ENCODE results near the gene TMEM135.
"Not testable (repeated sequence)": the region's sequence is repeated elsewhere in the genome, so short reads cannot be mapped to it uniquely, and the experiment has no call there.

Gene TMEM135

DNA sequence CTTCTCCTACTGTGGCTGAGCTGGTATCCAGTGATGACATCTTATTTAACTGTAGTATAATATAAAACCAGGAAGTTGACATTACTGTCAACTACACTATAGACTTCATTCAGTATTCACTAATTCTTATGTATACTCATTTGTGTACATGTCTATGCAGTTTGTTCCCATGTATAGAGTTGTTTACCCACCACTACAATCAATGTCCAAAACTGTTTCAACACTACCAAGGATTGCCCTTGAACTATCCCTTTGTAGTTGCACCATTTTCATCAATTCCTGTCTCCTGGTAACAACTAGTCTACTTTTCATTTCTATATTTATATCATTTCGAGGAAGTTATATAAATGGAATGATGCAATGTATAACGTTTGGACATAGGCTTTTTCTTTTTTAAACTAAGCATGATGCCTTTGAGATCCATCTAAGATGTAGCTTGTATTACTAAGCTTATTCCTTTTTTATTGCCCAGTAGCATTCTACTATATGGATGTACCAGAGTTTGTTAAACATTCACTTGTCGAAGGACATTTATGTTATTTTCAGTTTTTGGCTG lies 39.2 kb downstream of the TMEM135 start:
- DNase-seq (ENCODE audit: low spot score) = no peak

DNA sequence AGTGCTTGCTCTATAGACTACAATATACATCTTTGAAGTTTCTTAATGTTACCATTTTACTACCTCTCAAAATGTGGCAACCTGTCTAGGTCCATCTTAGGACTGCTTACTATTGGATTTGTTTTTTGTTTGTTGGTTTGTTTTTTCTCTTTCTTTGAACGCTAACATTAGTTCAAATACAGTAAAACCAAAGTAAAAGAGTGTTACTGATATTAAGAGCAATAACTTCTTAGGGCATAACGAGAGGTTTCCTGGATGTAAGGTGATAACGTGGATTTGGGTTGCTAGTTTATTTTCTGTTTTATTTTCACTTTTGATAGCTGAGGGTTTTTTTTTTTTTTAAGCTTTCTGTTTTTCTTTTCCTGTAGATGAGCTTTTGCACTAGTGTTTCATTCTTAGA lies 43.6 kb downstream of the TMEM135 start:
- DNase-seq (ENCODE audit: low spot score) = no peak

DNA sequence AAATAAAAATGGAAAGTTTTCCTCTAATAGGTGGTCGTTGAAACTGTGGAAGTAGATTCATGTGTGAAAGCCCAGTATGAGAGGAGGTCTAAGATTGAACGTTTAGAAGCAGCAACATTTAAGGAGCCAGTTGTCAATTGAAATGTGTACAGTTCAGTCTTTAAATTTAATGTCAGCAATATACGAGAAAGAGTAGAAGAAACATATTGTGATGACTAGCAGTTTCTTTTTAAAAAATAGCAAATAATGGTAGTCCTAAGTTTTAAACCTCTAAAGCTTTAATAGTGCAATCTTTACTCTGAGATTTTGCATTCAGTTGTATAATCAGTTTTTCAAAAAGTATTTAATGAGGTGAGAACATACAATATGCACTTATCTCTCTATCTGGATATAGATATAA lies 44.9 kb downstream of the TMEM135 start:
- DNase-seq (ENCODE audit: low spot score) = no peak

DNA sequence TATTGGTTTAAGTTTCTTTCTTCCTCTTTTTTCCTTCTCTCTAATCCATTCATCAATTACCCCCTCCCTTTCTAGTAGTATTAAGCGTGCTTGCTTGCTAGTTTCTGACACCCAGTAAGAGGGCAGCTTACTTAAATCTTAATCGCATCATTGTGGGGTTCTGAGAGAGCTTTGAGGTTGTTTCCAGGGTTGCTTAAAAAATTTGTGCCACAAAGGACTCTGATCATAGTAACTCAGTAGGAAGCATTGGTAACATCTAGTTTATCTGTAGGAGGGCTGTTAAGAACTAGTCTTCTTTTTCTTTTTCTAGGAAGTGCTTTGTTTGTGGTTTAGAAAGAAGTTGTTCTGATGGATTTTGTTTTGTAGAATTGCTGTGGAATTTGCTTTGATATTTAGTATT lies 45.3 kb downstream of the TMEM135 start:
- DNase-seq (ENCODE audit: low spot score) = no peak

DNA sequence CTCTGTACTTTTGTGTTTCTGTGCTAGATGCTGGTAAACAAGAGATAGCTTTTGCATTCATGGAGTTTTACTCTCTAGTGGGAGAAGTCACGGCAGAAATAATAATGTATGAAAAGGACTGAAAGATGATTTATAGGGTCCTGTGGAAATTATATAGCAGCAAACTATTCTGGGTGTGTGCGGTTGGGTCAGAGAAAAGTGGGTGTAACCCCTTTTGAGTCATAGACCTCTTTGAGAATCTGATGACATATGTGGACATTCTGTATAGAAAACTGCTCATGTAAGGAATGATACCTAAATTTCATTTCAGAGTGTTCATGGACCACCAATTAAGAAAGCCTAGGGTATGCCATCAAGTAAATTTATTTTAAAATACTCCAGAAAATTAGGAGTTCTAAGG lies 54.4 kb downstream of the TMEM135 start:
- no peak for DNase-seq (ENCODE audit: low spot score)

- DNase-seq (ENCODE audit: low spot score) = no peak
Measured at GRCh38 chr11:87092567-87092966, 54.8 kb downstream of the TMEM135 start.

DNA sequence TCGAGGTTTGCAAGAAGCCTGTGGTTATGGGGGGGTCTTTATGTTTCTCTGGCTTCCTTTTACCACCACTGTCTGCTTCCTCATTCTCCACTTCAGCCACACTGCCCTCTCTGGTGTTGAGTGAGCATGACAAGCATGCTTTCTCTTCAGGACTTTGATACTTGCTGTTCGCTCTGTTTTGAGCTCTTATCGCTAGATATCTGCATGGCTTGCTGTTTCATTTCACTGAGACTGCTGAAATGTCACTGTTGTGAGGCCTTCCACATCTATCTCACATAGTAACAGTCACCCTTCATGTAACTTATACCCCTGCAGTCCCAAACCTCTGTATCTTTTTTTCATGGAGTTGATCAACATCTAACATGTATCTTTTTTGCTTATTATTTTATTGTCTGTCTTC lies 59.8 kb downstream of the TMEM135 start:
- DNase-seq (ENCODE audit: low spot score) = peak; percentile 56

DNA sequence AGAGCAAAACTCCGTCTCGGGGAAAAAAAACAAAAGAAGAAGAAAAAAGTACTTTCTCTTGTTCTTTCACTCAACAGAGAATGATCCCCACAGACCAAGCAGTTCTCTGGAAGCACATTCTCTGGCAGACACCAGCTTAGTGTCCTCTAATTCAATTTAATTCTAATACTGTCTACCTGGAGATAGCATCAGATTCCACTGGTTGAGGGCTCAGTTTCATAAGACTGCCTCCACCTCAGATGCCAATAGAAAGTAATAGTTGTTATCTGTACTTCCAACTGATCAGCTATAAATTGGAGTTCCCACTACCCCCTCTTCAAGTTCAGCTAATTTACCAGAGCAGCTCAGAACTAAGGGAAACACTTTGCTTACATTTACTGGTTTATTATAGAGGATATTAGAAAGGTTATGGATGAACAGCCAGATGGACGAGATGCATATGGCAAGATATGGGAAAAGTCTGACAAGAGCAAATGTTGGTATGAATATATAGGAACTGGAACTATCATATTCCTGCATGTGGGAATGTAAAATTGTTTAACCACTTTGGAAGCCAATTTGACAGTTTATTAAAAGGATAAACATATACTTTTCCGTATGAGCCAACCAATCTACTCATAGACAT lies 64.3 kb downstream of the TMEM135 start:
- DNase-seq (ENCODE audit: low spot score) = no peak

DNA sequence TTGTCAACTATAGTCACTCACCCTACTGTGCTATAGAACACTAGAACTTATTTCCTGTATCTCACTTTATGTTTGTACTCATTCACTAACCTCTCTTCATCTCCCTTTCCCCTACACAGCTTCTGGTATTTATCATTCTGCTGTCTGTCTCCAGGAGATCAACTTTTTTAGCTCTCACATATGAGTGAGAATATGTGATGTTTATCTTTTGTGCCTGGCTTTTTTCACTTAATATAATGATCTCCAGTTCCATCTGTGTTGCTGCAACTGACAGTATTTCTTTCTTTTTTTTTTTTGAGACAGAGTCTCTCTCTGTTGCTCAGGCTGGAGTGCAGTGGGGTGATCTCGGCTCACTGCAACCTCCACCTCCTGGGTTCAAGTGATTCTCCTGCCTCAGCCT lies 68.1 kb downstream of the TMEM135 start:
- not testable (repeated sequence) for DNase-seq (ENCODE audit: low spot score)

GRCh38 chr11:87107379-87107778 lies 69.6 kb downstream of the TMEM135 start:
- DNase-seq (ENCODE audit: low spot score) = not testable (repeated sequence)

DNA sequence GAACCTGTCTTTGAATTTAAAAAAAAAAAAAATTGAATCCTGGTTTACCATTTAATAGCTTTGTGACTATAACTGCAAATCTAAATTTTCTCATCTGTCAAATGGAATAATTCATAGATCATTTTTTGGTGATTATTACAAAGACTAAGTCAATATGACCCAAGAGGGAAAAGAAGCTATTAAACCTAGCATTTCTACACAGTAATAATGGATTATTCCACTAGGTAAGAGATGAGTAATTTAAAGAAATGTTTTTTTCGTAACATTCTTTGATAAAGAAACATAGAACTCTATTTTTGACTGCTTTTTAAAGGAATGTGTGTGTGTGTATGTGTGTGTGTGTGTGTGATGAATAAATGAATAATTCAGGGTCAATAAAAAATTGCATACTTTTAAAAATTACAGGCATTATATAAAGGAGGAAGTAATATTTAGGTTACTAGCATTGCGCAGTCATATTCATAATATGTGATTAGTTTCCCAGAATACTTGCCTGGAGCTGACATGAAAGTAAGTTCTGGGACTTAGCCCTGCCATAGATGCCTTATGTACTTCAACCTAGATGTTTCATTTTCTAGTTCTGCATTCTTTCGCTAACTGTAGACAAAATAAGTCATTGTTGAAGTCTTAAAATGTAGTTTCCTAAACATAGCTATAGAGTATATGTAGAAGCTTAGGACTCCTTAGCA lies 72.9 kb downstream of the TMEM135 start:
- DNase-seq (ENCODE audit: low spot score) = no peak

- DNase-seq (ENCODE audit: low spot score) = no peak
Measured at GRCh38 chr11:87114093-87114492, 76.4 kb downstream of the TMEM135 start.

DNA sequence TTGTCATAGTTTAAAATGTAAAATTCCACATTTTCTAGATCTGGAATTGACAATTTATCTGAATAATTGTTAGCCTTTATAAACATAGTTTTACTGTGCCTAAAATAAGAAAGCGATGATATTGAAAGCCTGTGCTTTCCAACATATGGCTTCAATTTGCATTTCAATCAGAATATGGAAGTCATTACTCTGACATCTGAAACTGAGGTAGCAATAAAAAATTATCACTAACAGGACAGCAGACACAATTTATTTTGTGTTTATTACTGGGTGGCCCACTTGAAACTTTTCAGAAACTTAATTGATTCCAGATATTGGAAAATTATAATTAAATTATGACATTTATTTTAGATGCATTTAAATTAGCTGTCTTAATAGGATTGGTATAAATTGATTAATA lies 78.5 kb downstream of the TMEM135 start:
- DNase-seq (ENCODE audit: low spot score) = no peak

- DNase-seq (ENCODE audit: low spot score) = no peak
Measured at GRCh38 chr11:87120937-87121336, 83.2 kb downstream of the TMEM135 start.

- no peak for DNase-seq (ENCODE audit: low spot score)
Measured at GRCh38 chr11:87122852-87123251, 85.1 kb downstream of the TMEM135 start.

DNA sequence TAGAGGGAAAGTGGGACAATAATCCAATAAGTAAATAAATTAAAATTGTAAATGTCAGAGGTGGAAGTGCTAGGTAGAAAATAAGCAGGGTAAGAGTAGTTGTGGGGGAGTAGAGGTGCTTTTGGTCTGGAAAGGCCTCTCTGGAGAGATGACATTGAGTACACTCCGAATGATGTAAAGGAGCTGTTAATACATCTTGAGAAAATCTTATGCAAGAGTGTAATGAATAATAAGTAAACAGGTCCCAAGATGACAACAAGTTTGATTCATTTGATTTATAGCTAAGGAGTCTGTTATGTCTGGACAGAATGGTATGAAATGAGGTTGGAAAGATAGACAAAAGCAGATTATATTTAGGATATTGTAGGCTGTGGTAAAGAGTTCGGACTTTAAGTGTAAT lies 87.5 kb downstream of the TMEM135 start:
- no peak for DNase-seq (ENCODE audit: low spot score)

DNA sequence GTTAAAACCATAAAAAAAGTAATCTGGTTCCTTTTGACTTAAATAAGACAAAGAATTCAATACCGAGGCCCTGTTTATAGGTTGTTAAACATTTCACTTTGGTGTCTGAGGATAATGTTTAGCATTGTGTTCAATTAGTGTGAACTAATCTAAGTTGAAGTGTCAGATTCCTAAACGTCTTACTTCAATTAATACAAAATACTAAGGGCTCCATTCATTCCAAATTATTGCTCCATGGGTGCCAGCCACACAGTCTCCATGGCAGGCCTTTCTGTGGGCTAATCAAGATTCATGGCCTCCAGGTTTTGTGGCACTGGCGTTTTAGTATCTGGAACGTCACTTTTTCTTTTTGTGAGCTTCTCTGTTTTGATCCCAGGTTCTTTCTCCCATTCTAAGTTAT lies 89.4 kb downstream of the TMEM135 start:
- no peak for DNase-seq (ENCODE audit: low spot score)

DNA sequence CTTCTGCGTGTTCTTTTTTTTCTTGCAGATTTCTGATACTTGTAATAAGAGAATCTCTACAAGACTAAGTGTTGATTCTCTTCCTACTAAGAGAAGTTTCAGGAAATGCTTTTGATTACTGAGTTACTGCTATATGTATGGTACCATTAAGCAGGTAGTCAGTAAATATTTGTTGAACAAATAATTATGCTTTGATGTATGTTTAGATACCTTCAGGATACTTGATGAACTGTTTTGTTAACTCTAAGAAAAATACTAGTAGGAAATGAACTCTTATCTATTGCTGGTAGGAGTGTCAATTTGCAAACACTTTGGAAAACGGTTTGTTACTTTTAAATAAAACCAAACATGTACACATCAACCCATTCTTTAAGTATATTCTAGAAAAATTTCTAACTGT lies 90.6 kb downstream of the TMEM135 start:
- no peak for DNase-seq (ENCODE audit: low spot score)

DNA sequence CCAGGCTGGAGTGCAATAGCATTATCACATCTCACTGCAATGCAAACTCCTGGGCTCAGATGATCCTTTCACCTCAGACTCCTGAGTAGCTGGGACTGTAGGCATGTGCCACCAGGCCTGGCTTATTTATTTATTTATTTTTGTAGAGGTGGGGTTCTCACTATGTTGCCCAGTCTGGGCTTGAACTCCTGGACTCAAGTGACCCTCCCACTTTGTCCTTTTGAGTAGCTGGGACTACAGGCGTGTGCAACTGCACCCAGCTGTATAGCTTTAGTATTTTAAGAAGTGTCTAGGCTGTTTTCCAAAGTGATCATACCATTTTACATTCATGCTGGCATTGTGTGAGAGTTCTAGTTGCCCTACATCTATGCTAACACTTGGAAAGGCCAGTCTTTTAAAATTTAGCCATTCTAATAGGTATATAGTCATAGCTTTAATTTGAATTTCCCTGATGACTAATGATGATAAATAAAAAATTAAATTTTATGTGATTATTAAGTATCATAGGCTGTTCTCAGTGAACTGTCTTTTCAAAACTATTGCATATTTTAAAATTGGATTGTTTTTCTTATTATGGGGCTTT lies 96.9 kb downstream of the TMEM135 start:
- no peak for DNase-seq (ENCODE audit: low spot score)

- DNase-seq (ENCODE audit: low spot score) = no peak
Measured at GRCh38 chr11:87136236-87136635, 98.5 kb downstream of the TMEM135 start.

DNA sequence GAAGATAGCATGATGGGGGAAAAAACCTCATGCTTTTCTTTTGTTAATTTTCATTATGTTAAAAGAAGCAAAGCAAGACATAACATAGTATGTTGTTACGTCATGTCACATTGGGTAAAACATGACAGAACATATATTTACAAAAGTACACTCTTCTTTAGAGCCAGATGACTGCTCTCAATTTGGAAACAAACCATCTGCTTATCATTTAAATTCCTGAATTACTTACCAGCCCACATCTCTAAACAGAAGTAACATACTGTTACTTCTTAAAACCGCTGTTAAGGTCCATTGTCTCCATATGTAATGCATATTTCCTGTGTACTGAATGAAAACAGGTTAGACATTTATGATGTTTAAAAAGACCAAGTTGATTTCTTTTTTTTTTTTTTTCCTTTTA lies 100.0 kb downstream of the TMEM135 start:
- DNase-seq (ENCODE audit: low spot score) = no peak

DNA sequence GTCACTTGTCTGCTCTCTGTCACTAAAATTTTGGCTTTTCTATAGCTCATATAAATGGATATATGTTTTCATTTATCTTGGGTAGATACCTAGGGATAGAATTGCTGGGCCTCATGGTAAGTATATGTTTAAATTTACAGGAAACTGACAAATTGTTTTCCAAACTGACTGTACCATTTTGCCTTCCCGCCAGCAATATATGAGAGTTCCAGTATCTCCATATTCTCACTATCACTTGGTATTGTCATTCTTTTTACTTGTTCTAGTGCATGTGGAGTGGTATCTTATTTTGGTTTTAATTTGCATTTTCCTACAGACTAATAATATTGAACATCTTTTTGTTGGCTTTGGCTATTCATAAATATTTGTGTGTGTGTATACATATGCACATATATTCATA lies 101.7 kb downstream of the TMEM135 start:
- DNase-seq (ENCODE audit: low spot score) = no peak

DNA sequence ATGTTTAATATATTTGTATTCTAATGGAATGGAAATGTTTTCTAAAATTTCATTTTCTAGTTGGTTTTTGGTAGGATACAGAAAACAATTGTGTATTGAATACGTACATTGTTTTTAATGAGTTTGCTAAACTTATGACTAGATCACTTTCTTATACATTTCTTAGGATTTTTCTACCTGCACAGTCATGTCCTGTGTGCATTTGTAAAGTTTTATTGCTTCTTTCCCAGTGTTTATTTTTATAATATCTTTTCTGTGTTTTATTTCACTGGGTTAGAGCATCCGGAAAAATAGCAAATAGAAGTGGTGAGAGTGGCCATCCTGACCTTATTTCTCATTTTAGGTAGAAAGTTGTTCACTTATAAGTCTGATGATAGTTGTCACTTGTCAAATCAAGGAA lies 103.6 kb downstream of the TMEM135 start:
- no peak for DNase-seq (ENCODE audit: low spot score)
